ENCODE results near the gene TUBA1B. TPM values are rescaled to one million over a fixed set of nuclear protein-coding genes. Genes with fewer than 3 reads are reported as not detected.

The TUBA1B gene
- total and polyA plus RNA-seq, 2 of the 13 experiments (the other 11 are each of a cell fraction or from before 2014, with no cell fraction given), result 1,275 to 1,353 TPM

- TF ChIP-seq, protein P1, sequence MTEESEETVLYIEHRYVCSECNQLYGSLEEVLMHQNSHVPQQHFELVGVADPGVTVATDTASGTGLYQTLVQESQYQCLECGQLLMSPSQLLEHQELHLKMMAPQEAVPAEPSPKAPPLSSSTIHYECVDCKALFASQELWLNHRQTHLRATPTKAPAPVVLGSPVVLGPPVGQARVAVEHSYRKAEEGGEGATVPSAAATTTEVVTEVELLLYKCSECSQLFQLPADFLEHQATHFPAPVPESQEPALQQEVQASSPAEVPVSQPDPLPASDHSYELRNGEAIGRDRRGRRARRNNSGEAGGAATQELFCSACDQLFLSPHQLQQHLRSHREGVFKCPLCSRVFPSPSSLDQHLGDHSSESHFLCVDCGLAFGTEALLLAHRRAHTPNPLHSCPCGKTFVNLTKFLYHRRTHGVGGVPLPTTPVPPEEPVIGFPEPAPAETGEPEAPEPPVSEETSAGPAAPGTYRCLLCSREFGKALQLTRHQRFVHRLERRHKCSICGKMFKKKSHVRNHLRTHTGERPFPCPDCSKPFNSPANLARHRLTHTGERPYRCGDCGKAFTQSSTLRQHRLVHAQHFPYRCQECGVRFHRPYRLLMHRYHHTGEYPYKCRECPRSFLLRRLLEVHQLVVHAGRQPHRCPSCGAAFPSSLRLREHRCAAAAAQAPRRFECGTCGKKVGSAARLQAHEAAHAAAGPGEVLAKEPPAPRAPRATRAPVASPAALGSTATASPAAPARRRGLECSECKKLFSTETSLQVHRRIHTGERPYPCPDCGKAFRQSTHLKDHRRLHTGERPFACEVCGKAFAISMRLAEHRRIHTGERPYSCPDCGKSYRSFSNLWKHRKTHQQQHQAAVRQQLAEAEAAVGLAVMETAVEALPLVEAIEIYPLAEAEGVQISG (CRISPR knock-in tag; IDR thresholded peaks at IDR 0.05), result peak; percentile 61
- TF ChIP-seq SNRNP70 (IDR thresholded peaks at IDR 0.05; ENCODE audit: low read depth, low read length) (no peak), ZBTB8A (CRISPR knock-in tag; IDR thresholded peaks at IDR 0.05; ENCODE audit: borderline replicate concordance, low read depth) (no peak; the same call in 1 of the 2 replicates), CENPX (CRISPR knock-in tag; IDR thresholded peaks at IDR 0.05) (no peak), ZNF556 (CRISPR knock-in tag; IDR thresholded peaks at IDR 0.05; ENCODE audit: borderline replicate concordance) (no peak; the same call in 1 of the 2 replicates), CERS6 (CRISPR knock-in tag; IDR thresholded peaks at IDR 0.05) (no peak), ZFP1 (CRISPR knock-in tag; IDR thresholded peaks at IDR 0.05) (no peak), ZNF30 (CRISPR knock-in tag; IDR thresholded peaks at IDR 0.05) (peak; percentile 37; the same call in 1 of the 2 replicates), MAFK (conservative IDR thresholded peaks at IDR 0.05 in 1 of 2, IDR thresholded peaks at IDR 0.05 in 1 of 2; ENCODE audit: low read length in 2 of 2) (no peak), FOXA3 (CRISPR knock-in tag; IDR thresholded peaks at IDR 0.05) (no peak), ZNF816 (CRISPR knock-in tag; IDR thresholded peaks at IDR 0.05; ENCODE audit: borderline replicate concordance) (no peak; the same call in 1 of the 2 replicates), ZBTB46 (CRISPR knock-in tag; IDR thresholded peaks at IDR 0.05; ENCODE audit: borderline replicate concordance) (no peak), ZNF761 (CRISPR knock-in tag; conservative IDR thresholded peaks at IDR 0.05) (no peak), SALL2 (CRISPR knock-in tag; IDR thresholded peaks at IDR 0.05) (no peak), TMF1 (CRISPR knock-in tag; IDR thresholded peaks at IDR 0.05; ENCODE audit: low read depth) (peak; percentile 63; the same call in 1 of the 2 replicates), SP2 (CRISPR knock-in tag; IDR thresholded peaks at IDR 0.05) (peak; percentile 60), NCOA5 (CRISPR knock-in tag; IDR thresholded peaks at IDR 0.05) (no peak), RBM22 (optimal IDR thresholded peaks at IDR 0.05; ENCODE audit: low read length) (no peak), ZNF317 (CRISPR knock-in tag; IDR thresholded peaks at IDR 0.05) (no peak; the same call in 1 of the 2 replicates)
Measured at GRCh38 chr12:49131051-49131893, at the start of gene TUBA1B (continued).
